SH-SY5Y (cell line): ENCODE measurements around the gene GFI1.

Experiments
- GATA2 ChIP-seq: IDR thresholded peaks from 2 replicates; pipeline ENCODE4 v1.6.1; 2011; ENCODE audit warnings: mild to moderate bottlenecking, low read depth, low read length
- GATA3 ChIP-seq: IDR thresholded peaks from 2 replicates; pipeline ENCODE4 v1.6.1; 2011; ENCODE audit warnings: low read depth, mild to moderate bottlenecking, low read length, moderate library complexity

- TF ChIP-seq GATA3 (no peak), GATA2 (no peak)
Observed at GRCh38 chr1:92500552-92500951, 13.8 kb upstream of the GFI1 start.
